GM18858 (cell line): Measurements from ENCODE around the gene MACROD2.

ENCODE experiments used
- ATAC-seq: cut with Tn5 transposase; IDR thresholded peaks from one replicate; pipeline ENCODE4 v1.9.1; 2021; ENCODE audit not compliant: unreplicated experiment

The MACROD2 gene

DNA sequence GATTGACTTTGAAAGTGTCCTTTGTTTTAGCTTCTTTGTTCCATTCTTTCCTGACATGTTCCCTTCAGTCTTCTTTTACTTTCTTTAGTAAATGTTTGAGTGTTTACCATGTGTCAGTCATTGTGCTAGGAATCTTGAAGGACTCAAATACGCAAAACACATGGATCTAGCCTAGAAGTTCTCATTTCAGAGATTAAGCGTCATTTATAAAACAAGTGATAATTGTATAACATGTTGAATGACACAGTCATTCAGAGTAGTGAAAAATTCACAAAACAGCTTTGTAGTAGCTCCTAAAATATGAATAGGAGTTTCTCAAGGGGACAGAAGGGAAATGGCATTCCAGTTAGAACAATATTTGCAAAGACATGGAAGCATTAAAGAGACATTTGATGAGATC is 66.9 kb downstream of the MACROD2 start:
- no peak for ATAC-seq

DNA sequence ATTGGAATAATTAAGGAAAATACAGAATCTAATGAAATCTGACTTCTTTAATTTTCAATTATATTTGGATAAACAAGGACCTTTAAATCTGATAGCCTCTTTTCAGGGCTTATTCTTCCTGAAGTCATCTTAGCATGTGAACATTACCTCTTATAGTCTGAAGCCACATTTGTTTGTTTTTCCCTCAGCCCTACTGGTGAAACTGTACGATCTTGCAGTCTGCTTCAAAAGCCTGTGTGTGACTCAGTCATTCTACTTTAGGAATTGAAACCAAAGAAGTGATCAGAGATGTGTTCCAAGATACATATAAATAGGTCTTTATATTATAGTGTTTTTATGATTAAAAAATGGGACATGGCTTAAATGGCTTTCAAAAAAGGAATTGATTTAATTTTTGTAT is 67.5 kb downstream of the MACROD2 start:
- no peak for ATAC-seq

DNA sequence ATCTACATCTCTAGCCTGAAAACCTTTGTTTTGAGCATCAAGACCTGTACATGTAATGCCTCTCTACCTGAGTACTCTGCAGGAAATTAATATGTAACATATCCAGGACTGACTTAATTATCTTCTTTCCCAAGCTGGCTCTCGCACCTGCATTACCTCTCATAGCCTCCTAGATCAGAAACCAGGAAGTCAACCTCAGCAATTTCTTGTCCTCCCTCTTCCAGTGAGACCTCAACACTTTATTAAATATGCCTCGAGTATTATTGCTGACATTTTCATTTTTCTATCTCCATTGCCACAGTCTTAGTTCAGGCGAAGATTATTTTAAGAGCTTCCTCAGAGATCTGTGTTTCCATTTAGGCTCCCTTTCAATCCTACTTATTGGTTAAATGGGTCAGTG is 69.0 kb downstream of the MACROD2 start:
- ATAC-seq: no peak

DNA sequence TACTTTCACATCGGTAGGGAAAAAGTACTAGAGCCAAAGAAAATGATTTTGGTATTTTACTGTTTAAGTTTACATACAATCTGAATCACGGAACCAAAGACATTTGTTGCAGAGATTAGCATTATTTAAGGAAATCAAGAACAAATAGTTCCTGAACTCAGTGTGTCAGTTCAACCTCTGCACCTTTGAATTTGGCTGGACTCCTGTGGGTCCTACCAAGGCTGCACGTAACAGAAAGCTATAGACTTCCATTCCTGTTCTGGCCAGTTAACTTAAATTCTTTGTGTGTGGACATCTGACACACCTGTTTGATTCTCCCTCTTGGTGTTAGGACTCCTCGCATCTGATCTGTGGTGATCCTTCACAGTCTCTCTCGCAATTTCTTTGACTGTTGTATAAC is 69.6 kb downstream of the MACROD2 start:
- ATAC-seq: no peak

DNA sequence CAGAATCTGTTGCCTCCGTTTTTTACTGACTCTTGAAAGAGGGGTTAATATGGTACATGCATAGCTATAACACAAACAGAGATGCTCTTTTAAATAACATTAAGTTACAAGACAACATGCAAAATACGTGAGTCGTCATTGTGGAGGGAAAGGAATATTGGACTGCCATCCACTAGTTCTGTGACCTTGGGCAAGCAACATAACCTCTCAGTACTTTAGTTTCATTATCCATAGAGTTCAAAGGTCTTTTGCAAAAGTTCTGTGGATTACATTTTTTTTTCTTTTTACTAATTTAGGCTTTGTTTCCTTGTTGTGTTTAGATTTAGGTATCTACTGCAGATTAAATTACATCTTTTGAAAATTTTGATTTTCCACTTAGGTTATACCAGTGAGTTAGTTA is 70.5 kb downstream of the MACROD2 start:
- no peak for ATAC-seq

DNA sequence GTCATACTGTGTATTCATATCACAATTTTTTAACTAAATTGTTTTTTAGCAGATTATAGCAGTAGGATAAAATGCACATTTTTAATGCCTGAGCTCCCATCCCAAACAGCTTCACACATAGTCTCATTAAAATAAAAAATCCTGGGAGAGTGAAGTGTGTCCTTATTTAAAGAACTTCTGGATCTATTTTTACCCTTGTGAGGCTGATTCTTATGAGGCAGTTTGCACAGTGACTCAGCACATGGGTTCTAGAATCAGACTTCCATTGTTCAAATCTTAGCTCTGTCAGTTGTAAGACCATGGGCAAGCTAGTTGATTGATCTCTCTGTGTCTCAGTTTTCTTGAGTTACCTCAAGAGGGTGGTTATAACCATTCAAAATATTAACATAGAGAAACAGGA is 72.3 kb downstream of the MACROD2 start:
- ATAC-seq: no peak

DNA sequence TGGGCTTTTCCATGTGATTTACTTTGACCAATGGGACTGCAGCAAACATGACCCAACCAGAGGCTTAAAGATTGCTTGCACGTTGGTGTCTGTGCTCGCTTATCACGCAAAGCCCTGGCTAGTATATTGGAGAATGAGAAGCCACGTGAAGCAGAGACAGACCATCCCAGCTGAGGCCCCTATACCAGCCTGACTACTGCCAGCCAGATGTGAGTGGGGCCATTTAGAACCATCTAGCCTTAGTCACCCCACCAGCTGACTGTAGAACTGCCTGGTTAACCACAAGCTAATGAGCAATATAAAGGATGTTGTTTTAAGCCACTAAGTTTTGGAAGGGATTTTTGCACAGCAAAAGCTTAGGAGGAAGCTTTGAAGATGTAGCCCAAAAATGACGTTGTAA is 74.5 kb downstream of the MACROD2 start:
- ATAC-seq: no peak

DNA sequence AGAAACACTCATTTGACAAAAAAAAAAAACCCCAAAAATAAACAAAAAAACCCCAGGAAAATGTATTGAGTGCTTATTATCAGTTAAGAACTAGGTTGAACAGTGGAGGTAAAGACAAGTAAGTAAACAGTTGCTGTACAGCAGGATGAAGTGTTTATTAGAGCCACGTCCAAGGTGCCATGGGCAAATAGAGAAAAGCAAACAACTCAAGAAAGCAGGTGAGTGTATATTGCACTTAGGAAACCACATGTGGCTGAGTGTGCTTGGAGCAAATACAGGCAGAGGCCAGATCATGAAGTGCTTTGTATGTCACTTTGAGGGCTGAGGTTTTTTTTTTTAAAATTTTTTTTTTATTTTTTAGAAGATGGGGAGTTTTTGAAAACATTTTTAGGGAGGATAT is 98.3 kb downstream of the MACROD2 start:
- no peak for ATAC-seq

DNA sequence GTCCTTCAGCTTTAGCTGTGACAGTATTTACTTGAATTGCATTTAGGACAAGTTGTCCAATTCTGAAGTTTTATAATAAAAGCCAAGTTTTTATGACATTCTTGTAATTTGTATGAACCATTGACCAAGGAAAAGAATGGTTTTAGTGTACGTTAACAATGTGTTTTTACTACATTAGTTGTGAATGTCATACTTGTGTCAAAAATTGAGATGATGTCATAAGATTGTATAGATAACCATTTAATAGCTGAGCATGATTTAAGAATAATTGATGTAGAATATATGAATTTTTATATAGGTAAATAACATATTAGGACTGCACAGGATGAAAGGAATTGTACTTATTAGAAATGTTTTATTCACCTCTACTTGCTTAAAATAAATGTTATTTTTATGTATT is 102.9 kb downstream of the MACROD2 start:
- no peak for ATAC-seq

DNA sequence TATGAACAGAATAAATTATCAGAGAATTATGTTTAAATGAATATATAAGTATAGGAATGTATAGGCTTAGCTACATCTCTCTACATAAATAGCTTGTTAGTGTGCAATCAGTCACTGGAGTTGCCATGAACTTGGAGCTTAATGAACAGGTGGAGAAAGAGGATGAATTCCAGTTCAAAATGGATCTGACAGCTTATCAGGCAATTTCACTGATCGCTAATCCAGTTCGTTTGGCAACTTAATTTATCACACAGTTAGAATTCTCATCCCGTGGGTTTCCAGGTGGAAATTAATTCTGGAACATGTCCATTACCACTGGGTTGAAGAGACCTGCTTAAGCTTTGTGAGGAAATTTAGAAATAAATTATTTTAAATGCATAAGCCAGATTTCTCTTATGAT is 118.1 kb downstream of the MACROD2 start:
- ATAC-seq: no peak

DNA sequence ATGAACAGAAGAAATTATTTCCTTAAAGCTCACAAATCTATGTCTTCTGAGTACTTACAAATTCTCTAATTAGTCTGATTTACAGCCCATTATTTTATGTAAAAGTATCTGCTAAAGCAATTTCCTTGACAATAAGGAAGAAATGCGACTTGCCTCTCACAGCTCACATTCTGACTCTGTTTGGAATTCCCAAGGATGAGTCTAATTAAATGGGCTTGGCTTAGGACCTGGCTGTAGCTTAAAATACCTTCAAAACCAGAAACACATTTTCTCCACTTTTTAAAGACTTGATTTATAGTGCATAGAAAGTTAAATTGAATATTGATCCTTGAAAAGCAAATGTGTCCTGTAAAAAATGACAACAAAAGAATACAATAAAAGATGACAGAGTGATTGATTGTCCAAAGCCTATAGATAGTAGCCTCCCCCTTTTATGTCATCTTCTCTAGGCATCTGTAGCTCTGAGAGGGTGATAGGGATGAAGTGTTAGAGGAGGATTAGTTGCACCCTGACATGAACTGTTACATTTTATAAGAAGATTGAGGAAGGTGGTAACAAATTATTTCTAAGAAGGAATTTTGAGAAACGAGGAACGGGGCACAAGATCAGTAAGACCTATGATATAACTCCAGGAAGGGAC is 118.9 kb downstream of the MACROD2 start:
- ATAC-seq: no peak

DNA sequence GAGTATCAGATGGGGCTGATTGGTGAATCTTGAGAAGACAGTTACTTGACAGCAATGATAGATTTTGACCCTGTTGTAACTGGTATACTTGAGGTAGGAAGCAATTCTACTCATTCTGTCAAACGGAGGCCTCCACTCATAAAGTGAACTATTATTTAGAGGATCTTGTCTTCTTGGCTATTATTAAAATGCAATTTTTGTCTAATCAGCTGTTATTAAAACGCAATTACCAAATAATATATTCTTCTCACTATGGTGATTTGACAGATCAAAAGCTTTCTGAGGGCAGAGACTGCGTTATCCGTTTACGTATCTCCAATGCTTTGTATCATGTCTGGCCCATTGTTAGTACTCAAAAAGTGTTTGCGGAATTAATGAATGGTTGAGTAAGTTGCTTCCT is 120.7 kb downstream of the MACROD2 start:
- ATAC-seq: no peak

DNA sequence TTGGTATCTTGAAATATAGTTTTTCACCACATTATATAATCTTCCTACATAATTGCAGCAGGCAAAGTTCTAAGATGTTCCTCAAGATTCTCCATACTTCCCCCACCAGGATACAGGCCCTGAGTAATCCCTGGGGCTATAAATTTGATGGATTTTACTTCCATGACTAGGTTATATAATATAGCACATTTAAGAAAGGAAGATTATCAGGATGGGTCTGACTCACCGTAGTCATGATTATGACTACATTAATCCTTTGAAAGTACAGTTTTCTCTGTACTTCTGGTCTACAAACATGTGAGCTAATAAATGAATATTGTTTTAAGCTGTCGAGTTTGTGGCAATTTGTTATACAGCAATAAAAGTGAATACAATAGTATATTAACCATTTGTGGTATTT is 122.5 kb downstream of the MACROD2 start:
- ATAC-seq: no peak

DNA sequence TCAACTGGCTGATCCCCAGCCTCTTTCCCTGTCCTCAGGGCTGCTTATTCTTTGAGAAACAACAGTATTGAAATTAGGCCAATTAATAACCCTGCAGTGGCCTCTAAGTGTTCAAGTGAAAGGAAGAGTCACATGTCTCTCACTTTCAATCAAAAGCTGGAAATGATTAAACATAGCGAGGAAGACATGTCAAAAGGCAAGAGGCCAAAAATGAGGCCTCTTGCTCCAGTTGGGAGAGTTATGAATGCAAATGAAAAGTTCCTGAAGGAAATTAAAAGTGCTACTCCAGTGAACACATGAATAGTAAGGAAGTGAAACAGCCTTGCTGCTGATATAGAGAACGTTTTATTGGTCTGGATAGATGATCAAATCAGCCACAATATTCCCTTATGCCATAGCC is 131.5 kb downstream of the MACROD2 start:
- no peak for ATAC-seq

DNA sequence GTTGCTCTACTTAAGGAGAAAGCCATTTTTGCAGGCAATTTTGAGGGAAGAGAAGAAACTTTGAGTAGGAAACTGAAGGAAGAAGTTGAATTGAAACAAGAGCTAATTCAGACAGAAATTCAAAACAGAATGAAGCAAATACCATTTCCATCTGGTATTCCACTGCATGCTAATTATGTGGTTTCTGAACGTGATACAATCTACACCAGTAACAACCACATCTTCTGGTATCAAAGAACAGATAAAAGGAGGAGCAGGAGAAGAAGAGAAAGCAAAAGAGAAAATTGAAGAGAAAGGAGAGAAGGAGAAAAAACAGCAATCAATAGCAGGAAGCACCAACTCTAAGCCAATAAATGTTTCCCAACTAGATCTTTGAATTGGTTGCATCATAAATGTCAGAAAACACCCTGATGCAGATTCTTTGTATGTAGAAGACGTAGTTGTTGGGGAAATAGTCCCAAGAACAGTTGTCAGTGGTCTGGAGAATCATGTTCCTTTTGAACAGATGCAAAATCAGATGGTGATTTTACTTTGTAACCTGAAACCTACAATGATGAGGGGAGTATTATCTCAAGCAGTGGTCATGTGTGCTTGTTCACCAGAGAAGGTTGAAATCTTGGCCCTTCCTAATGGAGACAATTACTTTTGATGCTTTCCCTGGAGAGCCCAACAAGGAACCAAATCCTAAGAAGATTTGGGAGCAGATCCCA is 132.4 kb downstream of the MACROD2 start:
- ATAC-seq: no peak

DNA sequence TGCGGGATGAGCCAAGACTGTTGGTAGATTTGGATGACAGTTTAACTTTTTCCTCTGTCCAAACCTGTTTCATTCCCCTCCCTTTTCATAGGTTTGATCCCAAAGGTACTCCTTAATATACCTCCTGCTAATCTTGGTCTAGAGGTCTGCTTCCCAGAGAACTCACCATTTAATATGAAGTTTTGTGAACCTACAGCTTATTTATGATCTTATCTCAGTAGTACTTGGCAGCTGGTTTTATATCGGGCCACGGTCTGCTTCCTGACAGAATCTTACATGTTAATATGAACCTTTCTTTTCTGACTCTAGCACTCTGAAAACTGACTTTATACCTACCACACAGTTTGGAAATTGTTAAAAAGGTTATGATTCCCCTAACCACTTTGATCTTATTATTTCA is 138.7 kb downstream of the MACROD2 start:
- no peak for ATAC-seq

DNA sequence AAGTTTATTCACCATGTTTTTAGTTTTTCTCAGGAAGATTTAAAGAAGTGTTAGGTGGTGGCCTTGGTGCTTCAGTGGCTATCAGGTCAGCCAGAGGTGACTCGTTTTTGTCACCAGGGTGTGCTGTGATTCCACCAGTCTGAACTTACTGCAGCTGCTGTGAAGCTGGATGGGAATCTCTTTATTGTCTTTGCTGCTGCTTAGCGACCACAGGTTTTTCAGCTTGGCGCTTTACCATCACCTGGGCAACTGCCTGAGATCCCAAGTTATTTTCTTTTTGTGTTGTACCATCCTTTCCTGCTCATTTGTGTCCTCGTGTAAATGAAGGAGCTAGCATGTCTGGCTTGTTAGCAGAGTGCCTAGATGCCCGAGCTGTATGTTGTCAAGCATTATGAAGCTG is 146.9 kb downstream of the MACROD2 start:
- ATAC-seq: no peak

DNA sequence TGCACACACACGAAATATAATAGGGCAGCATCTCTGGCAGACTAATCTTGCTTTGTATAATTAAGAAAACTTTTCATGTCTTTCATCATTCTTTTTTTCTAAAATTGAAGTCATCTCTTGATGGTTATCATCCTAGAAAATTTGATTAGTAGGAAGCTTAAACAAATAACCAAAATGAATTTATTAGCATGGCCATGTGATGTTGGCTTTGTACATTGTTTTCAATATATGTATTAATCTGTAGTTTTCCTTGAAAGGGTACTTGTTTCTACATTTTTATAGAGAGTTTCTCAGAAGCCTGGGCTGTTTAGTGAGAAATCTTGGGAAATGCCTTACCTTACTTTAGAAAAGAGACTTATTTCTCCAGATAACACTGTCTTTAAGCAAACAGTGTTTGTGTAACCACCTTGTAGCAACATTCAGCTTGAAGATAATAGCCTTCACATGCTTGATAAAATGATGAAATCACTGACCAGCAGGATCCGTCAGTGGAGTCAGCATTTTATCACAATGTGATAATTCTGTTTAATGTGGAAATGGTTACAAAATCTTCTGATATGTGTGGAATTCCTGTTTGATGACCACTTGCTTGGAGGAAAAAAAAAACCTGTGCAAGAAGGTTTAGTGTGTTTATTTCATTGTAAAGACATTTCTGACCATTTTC is 147.8 kb downstream of the MACROD2 start:
- ATAC-seq: no peak

DNA sequence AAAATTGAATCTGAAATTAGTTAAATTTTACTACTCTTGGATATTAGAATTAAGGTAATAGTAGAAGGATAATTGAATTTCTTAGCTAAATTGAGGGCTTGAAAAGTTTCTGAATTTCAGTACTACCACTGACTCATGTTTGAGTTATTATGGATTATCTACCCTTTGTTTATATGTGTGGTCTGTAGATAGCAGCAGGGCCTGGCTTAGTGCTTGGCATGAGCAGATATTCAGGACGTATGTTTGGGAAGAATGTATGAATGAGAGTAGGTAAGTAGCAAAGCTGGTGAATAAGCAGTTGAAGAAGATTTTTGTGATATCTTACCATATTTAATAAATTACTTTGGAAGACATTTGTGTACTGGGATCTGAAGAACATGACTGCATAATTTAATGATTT is 152.7 kb downstream of the MACROD2 start:
- no peak for ATAC-seq

DNA sequence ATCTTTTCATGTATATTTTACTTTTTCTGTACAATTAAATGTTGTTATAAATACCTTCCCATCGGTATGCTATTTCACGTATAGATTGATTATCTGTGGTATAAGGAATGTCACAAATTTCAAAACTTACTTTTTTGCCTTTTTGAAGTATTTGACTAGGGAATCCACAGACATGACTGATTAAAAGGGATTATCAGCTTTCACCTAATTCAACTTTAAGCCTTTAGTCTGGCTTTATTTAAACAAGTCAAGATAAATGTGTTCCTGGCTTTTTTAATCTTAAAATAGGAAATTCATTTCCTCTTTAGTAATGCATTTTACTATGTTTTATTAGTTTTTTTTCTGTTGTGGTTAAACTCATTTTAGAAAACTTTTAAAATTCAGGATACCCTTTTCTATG is 160.0 kb downstream of the MACROD2 start:
- no peak for ATAC-seq

DNA sequence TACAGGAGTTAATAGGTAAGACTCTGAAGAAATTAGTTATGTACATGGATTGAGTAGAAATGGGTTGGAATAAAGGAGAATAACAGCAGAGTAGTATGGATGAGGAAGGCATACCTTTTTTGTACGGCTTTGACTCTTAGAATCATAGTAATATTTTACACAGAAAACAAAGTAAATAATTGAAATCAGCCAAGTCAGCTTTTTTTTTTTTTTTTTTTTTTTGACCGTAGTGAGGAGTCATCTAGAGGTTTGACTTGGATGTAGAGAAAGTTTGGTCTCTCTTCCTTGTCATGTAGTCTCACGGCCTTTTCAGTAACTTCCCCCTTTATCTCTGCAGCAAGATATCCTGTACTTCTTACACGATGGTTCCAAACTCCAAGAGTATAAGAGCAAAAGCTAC is 183.2 kb downstream of the MACROD2 start:
- no peak for ATAC-seq

DNA sequence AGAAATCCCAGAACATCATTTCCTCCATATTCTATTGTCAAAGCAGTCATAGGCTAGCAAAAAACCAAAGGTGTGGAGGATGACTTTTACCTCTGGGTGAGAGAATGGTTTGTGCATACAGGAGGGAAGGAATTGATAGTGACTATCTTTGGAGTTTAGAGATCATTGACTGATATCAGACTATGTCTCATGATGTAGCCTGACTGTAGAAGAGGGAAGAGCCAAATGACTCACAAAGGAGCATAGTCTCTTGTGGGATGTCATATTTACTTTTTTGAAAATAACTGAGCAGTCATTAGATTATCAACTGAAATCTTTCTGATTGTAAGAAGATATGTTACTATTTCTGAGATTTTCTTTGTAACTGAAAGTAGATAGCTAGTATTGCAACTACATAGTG is 183.6 kb downstream of the MACROD2 start:
- ATAC-seq: no peak
